NCI-H187 (cell line): ENCODE results near the gene CHST11.
A peak's percentile ranks its signal among the peaks of the same experiment; 100 is the strongest.
"Not testable (repeated sequence)": the region's sequence is repeated elsewhere in the genome, so short reads cannot be mapped to it uniquely, and the experiment has no call there.

Experiments
- DNase-seq, 2 experiments: peaks; one replicate each; lab custom pipeline; 2025; lab: John Stamatoyannopoulos, UW

The CHST11 gene

DNA sequence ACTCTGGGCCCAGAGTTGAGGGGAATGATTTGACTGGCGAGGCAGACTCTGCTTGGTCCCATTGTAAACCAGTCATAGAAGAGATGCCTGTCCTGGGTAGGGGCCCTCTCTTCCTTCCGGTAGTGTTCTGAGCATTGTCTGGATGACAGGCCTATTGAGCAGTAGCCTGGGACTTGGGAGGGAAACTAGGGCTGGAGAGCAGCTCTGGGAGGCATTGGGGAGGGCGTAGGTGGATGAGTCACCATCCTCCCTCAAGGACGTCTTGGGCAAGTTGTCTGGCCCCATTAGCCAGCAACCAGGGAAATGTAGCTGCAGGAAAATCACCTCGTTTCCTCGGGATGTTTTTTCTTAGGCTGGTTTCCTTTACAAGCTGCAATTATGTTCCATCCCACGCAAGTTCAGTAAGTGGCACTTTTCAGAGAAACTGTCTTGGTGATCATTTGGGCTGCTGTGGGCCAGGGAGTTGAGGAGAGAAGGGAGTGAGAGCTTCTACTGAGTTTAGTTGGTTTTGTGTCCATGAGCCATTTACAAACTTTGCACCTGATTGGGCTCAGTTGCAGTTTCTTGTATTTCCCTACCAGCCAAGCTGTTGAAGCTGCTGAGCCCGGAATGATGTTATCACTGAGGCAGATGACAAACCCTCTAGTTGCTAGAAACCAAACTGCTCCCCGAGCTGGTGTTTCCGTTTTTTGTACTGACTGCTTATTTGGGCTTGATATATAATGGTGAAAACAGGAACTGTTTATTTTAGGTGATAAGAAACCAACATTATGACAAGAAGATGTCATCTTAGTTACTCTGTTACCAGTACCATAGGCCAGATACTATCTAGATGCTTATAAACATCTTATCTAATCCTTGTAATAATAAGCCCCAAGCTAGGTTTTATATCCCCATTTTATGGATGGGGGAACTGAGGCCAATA lies 147.6 kb downstream of the CHST11 start:
- DNase-seq, result no peak

DNA sequence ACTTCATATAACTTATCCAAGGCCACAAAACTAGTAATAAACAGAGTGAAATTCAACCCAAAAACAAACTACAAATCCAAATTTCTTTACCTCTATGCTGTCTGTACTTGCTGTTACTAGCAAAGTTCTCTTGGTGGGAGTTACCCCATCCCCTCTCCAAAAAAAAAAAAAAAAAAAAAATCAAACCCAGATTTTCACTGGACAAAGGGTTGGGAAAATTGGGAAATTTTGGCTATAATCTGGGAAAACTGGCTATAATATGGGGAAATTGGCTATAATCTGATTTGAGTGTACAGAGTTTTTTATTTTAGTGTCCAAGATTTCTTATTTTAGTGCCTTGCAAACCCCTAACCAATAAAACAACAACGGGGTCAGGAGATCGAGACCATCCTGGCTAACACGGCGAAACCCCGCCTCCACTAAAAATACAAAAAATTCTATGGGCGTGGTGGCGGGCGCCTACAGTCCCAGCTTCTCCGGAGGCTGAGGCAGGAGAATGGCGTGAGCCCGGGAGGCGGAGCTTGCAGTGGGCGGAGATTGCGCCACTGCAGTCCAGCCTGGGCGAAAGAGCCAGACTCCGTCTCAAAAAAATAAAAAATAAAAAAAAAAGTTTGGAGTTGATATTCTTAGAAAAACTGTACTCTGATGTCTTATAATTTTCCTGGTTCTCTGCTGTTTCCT lies 148.4 kb downstream of the CHST11 start:
- DNase-seq, result no peak

DNA sequence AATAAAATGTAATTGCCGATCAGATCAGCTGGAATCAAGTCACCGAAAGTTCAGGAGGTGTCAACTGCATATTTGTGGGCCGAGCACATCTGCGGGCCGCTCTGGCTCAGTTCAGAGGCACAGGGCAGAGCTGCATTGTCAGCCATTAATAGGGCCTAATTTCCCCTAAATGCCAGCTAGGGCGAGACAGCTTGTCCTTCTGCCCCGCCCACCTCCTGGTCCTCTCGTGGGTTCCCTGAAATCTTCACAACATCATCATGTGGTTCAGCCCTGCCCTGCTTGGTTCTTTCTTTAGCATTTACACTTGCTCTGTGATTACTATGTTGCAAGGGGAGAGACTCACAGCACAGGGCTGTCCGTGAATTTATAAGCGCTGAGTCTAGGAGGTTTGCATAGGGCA lies 148.9 kb downstream of the CHST11 start:
- no peak for DNase-seq

DNA sequence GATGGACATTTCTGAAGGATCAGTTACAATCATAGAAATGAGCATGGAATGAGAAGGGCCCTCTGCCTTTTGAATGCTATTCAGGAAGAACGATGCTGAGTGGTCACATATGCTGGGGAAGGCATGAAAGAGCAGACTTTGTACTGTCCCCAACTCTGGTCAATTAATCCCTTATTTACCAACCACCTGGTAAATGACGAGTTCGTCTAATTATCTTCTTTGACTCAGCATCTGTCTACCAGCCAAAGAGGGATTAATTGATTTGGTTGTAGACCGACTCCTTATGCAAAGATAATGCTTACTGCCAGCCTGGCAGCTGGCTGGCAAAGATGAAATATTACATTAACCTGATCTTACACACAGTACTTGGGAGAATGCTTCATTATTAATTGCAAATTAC lies 152.2 kb downstream of the CHST11 start:
- DNase-seq, result no peak

DNA sequence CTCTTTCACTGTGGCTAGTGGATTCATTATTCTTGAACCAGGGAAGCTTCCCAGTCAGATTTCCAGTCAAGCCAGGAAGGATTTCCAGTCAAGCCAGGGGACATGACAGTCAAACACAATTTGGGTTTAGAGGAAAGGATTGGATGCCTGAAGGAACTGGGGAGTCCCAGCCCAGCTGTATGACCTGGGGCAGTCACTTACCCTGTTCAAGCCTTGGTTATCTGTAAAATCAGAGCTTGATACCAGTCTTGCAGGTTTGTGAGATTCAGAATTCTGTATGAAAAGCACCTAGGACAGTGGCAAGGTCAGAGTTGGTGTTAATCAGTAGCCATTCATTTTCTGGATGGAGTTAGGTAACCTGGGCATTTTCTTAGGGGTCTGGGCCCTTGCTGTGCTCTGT lies 152.7 kb downstream of the CHST11 start:
- no peak for DNase-seq

DNA sequence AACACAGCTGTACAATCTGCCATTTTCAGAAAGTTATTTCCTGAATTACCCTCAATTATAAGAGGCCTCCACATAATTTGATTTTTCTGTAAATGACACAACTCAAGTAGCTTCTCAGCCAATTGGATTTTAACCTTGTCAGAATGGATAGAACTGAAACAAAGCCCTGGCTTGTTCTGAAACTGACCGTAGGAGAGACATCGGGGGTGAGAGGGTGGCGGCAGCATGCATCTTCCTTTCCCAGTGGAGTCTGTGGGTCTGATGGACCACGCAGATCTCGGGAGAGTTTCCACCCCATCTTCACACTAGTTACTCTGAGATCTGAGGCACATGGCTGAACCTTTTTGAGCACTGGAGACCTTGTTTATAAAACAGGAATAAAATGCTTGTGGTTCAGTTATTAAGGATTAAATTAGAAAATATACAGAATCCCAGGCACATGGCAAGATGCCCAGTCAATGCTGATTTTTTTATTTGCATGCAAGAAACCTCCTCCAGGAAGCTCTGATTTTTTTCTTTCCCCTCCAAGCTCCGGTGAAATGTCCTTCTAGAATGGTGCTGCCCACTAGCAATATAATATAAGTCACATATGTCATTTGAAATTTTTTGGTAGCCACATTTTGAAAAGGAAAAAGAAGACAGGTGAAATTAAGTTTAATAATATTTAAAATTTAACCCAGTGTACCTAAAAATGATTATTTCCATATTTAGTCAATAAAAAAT lies 153.9 kb downstream of the CHST11 start:
- DNase-seq, result no peak

DNA sequence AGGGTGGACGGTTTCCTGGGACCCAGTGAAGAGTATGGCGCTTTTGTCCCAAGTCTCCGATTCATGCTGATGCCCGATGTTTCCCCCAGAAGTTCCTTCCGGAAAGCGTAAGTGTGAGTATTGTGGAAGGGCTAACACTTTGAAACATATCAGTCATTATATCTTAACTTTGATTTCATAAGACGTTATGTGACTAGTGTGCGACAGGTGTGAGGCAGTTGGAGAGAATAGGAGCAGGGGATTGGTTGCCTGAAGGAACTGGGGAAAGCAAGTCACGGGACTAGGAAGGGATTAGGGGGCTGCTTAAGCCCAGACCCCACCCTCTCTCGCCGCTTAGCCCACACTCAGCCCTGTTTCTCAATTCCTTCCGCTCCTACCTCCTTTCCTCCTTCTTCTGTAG lies 154.9 kb downstream of the CHST11 start:
- no peak for DNase-seq

DNA sequence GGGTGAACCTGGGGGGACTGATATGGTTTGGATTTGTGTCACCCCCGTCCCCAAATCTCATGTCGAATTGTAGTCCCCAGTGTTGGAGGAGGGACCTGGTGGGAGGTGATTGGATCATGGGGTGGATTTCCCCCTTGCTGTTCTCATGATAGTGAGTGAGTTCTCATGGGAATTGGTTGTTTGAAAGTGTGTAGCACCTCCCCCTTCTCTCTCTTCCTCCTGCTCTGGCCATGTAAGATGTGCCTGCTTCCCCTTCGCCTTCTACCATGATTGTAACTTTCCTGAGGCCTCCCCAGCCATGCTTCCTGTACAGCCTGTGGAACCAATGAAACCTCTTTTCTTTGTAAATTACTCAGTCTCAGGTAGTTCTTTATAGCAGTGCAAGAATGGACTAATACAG lies 156.6 kb downstream of the CHST11 start:
- not testable (repeated sequence) for DNase-seq

DNA sequence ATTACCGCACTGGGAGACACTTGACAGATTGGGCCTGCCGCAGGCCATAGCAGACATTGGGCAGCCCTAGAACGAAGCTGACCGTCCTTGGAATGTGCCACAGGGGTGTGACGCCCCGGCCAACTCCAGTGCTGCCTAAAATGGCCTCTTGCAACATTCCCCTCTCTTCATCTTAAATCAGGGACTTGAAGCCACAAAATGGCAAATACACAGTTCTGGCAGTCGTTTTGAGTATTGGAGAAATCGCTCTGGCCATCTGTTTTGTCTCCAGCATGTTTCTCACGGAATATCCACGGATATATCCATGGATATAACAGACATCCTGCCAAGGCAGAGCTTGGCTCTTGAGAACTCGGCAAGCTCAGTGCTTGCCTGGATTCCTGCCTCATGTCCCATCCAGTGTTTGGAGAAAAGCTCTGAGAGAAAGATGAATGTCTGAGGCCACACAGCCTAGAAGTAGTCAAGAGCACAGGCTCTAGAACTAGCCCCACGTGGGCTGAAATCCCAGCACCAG lies 158.4 kb downstream of the CHST11 start:
- DNase-seq, result no peak

DNA sequence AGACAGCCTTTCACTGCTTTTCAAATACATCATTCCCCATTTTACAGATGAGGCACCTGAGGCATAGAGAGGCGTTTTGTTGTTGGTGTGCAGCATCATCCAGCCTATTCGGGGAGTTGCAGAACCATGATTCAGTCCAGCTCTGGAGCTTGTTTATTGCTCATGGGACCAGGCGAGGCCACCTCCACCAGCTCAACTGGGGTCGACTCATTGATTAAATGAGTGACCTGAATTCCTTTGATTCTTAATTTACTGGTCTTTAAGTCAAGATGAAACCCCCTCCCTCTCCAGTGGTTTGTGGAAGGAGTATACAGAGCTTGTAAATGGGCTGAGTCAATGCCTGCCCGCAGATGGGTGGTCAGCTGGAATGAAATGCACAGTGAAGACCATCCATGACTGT lies 161.9 kb downstream of the CHST11 start:
- DNase-seq, result no peak

DNA sequence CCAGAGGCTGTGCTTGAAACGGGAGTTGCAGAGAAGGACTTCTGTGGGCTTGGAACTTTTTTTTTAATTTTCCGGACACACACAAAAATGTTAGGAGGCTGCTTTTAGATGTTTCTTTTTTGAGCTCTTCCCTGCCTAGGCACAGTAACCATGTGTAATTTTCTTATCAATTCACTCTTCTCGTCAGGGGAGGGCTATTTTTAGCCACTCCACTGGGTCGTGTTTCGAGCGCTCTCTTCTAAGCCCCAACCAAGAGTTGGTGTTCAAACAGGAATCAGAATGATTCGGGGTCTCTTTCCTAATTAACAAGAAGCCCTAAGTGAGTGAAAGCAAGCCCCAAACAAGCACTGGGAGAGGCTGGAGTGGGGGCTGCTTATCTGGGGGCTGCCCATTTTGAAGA lies 162.6 kb downstream of the CHST11 start:
- no peak for DNase-seq

DNA sequence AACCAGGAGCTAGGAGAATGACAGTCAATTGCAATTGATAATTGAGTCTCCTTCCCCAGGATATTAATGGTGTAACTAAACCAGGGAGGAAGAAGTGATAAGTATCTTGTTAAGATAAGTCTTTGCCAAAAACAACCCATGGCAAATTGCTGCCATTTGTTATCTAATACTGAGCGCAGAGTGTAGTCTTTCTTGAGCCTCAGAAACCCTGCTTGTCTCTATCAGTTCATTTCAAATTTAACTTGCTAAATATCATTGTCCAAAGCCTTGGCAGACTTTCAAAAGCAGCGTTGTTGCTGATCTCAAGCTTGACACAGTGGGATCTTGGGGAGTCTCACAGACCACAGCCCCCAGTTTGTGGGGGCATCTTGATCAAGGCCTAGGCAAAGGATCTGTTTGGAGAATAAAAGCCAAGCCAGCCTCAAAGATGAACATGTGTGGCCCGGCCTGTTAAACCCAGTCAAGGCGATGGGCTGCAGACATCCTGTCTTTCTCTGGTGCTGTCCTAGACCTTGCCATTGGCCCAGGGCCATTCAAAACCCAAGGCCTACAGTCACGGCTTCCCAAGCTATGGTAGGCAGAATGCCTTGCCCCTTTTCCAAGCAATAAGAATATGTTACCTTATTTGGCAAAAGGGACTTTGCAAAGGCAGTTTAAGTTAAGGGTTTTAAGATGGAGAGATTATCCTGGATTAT lies 164.2 kb downstream of the CHST11 start:
- no peak for DNase-seq

DNA sequence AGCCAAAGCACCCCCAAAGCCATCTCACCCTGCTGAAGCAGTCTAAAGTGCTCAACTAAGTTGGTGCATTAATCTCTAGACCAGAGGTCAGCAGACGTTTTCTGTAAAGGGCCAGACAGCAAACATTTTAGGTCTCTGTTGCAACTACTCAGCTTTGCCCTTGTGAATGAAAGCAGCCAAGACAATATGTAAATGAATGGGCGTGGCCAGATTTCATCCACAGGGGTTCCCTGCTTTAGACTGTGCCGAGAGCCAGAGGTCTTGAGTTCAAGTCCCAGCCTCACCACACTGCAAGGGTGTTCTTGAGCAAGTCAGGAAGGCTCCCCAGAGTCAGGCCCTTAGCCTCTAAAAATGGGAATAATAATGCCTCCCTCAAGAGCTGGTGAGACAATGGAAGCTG lies 166.2 kb downstream of the CHST11 start:
- no peak for DNase-seq

DNA sequence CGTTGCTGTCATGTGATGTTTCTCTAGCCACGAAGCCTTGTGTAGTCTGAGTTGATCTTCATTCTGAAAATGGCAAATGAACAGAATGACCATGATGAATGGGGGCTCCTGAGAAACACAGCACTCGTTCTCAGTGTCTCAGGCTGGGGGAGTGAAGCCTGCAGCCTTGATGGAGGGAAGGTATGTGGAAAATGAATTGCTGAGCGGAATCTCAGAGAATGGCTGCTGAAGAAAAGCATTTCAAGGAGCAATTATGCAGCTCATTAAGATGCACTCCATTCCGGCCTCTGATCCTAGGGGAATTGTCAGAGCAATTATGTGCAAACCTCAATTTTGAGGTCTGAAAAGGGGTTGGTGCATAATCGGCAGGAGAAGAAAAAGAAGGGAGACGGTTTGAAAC lies 167.1 kb downstream of the CHST11 start:
- DNase-seq, result peak; percentile 55 to 80

DNA sequence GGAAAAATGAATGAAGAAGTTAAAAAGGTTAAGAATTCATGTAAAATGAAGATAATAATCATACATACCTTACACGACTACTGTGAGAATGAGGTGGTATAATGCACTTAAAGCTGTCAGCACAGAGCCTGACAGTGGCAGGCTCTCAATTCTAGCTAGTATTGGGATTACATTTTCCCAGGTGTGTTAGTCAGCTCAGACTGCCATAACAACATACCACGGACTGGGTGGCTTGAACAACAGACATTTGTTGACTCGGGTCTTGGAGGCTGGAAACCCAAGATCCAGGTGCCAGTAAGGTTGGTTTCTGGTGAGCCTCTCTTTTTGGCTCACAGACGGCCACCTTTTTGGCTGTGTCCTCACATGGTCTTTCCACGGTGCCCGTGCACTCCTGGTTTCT lies 167.8 kb downstream of the CHST11 start:
- DNase-seq, result no peak

DNA sequence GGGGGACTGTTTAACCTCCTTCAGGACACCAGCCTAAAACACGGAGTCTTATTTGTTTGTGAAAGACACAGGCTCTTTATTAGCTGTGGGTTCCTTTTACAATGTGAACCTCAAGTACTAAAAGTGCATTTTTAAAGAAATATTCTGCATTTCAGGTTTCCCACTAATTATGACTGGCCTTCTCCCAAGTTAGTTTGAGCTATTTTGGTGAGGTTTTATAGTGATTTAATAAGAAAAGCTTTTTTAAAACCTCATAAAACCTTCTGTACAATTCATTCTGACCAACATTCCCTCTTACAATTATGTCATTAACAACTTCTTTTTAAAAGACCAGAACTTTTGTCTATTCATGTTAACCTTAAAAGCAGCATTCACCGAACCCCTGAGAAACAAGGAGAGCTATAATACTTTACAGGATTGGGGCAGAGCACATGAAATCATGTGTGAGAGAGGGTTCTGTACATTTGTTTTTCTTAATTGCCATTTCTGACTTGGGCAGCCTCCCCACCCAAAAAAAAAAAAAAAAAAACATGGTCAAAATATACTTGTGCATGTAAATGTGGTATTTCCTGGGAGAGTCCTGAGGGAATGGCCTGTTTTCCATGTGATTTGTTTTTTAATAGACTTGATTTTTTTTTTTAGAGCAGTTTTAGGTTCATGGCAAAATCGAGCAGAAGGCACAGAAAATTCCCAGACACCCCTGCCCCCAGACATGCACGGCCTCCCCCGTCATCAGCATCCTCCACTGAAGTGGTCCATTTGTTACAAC lies 169.5 kb downstream of the CHST11 start:
- DNase-seq, result no peak

DNA sequence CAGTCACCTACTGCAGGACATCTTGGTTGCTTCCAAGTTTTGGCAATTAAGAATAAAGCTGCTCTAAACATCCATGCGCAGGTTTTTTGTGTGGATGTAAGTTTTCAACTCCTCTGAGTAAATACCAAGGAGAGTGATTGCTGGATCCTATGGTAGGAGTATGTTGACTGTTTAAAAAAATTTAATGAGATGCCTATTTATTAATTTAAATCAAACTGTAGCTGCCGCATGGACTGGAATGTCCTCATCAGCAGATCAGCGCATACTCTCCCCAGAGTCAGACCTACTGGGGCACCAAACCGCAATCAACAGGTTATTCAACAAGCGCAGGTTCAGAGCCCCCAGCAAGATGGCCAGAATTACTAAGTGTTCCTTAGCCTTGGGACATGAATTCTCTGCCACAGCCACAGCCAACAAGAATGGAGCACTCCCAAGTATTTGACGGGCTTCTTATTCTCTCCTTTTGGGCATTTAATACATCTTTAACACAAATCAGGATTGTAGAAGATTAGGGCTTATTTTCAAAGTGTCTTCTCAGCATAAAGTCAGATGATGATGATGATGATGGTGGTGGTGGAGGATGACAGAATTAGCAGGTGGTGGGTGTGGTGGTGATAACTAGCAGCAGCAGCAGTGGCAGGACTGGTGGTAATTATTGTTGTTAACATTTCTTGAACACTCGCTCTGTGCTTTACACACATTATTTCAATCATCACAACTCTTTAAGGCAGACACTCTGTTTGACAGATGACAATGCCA lies 170.7 kb downstream of the CHST11 start:
- no peak for DNase-seq

DNA sequence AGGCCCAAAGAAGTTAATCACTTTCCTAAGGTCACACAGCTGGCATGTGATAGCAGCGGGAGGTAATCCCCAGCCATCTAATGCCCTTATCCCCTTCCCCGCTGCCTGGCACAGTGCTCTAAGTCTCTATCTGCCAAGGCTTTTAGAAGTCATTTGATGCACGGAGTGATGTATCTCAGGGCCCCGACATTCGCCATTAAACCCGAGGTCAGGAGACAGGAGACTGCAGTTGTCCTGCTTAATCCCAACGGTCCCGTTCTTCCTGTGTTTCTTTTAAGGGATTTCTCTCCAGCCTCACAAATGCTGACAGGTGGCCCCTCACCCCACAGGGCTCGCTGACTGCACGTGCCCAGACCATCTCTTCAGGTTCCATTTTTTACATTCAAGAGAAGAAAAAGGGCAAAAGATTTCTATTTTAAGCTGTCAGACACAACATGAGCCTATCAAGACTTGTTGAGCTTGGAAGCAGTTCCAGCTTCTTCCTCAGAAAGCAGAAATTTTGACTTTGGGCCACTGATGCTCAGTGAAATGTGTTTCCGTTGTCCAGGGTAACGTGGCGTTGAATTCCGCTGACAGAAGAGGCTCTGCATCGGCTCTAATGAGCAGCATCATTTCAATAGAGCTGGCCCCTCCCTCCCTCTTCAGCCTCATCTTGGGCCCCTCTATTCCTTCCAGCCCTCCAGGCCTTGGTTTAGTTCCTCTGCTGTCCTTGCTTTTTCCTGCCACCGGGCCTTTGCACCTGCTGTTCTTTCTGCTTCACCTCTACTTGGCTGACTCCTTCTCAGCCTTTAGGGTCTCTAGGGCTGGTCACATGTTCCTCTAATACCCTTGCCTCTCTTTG lies 171.5 kb downstream of the CHST11 start:
- no peak for DNase-seq

DNA sequence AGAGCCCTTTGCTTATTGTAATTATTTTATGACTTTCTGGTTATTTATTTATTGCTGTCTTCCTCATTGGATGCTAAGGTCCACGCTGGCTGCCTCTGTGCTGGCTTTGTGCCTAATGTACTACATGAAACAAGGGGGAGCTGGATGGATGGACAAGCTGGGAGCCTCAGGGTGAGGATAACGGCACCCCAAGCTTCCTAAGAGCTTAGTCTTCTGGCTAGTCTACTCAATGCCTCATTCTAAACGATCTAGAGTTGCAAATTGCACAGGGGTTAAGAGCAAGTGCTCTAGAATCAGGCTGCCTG lies 172.0 kb downstream of the CHST11 start:
- no peak for DNase-seq

DNA sequence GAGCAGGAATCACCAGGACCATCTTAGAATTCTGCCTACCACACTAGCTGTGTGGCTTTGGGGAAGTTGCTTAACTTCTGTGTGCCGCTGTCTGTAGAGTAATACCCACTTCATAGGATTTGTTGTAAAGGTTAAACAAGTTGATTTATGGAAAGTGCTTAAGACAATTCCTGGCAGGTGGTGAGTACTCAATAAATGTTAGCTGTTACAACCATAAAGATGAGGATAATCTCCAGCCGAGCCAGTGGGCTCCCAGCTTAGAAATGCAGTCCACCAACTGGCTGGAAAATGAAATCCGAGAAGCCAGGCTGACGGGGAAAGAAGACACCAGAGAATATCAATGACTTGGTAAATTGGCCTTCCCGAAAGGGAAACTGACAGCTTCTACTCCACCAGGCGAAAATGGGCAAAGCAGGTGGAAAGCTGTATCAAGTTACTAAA lies 173.5 kb downstream of the CHST11 start:
- DNase-seq, result peak; percentile 81 to 95
